Progenitor cell of endocrine pancreas (in vitro differentiated cells): Measurements from ENCODE around the gene SENP6. TPM values are rescaled to one million over a fixed set of nuclear protein-coding genes. Genes with fewer than 3 reads are reported as not detected.

Experiments
- DNase-seq: peaks from one replicate; pipeline ENCODE4 v3.0.0; 2021; ENCODE audit warnings: low spot score; ENCODE audit not compliant: unreplicated experiment
- H3K27ac Mint-ChIP-seq: 2 replicates; pipeline ENCODE4 v1.8.0; 2021; ENCODE audit warnings: mild to moderate bottlenecking, moderate library complexity, mixed read lengths
- H3K27me3 Mint-ChIP-seq: 2 replicates; pipeline ENCODE4 v1.8.0; 2021; ENCODE audit warnings: mixed read lengths
- H3K36me3 Mint-ChIP-seq: 2 replicates; pipeline ENCODE4 v1.8.0; 2022; ENCODE audit warnings: mixed read lengths; ENCODE audit not compliant: insufficient read depth
- H3K4me1 Mint-ChIP-seq: 2 replicates; pipeline ENCODE4 v1.8.0; 2021; ENCODE audit warnings: low read depth, mixed read lengths
- H3K4me3 Mint-ChIP-seq: 2 replicates; pipeline ENCODE4 v1.8.0; 2021; ENCODE audit warnings: low read depth, mild to moderate bottlenecking, moderate library complexity, mixed read lengths
- H3K9me3 Mint-ChIP-seq: 2 replicates; pipeline ENCODE4 v1.8.0; 2021; ENCODE audit warnings: low read depth, mixed read lengths
- long read RNA-seq: library from polyadenylated mRNA; unstranded; transcript quantifications from one replicate; pipeline ENCODE4 v2.0.0, GENCODE V29; 2020
- total RNA-seq: library from RNA; stranded (reverse); gene quantifications from 2 replicates; pipeline ENCODE4 v1.2.1, GENCODE V29; 2021
- TF ChIP-seq, protein P1 (sequence below): fragments of 200-600 bp; sonication (generic); IDR thresholded peaks from one replicate; pipeline ENCODE4 v1.5.0; 2021; ENCODE audit warnings: antibody characterized with exemption, mild to moderate bottlenecking; ENCODE audit not compliant: unreplicated experiment

The SENP6 gene
- total RNA-seq, result 130 and 140 TPM in 2 replicates
- long read RNA-seq, partial matches to known transcripts, result 17 of 30 reads
- long read RNA-seq, other reads (novel, unspliced or antisense), result 12 of 30 reads

DNA sequence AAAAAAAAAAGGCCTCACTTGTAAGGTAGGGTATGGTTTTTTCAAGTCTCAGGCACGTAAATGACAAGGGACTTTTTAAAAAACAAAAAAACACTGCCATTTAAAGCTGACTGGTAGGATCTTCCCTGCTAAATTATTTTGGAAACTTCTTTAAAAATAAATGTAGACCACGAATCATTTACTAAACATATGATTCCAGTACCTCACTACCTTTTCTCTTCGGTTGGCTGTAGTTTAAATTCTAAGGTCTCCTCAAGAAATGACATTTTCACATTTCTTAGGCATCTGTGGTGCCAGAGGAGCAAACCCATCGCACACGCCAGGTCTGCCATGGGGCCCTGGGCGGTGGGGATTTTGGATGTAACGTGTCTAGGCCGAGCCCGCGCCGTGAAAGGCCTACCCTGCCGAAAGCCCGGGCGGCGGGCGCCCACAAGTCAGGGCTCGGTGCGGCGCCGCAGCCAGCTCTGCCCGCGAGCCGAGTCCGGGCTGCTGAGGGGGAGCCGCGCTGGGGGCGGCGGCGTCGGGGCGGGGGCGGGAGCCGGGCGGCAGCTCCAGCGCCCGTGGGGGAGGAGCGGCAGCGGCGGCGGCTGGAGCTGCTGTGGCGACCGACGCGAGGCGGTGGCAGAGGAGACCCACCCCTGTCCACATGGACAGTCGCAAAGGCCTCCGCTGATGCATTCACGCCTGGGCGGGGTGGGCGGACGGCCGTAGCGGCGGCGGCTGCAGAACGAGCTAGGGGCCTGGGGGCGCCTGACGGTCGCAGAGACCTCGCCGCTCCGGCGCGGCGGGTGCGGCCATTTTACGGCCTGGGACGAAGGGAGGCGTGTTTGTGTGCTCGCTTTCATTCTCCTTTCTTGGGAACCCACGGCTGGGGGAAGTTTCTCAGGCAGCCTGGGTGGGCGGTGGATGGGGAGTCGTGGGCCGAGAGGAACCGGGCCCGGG, at the start of gene SENP6:
SENP6 (plus strand) TSS at position 577 of the 942 bp plus-strand sequence. CDS start 645 bp downstream, outside the sequence.
- Mint-ChIP-seq H3K4me3 (peak within 1 kb of the TSS; percentile 99), H3K36me3 (peaks cover 6% of the 10 kb centered on the region), H3K4me1 (peaks cover 27% of the 10 kb centered on the region), H3K27me3 (no peaks in the 10 kb centered on the region), H3K27ac (peak within 1 kb of the TSS; percentile 100), H3K9me3 (no peaks in the 10 kb centered on the region)
- TF ChIP-seq, protein P1, sequence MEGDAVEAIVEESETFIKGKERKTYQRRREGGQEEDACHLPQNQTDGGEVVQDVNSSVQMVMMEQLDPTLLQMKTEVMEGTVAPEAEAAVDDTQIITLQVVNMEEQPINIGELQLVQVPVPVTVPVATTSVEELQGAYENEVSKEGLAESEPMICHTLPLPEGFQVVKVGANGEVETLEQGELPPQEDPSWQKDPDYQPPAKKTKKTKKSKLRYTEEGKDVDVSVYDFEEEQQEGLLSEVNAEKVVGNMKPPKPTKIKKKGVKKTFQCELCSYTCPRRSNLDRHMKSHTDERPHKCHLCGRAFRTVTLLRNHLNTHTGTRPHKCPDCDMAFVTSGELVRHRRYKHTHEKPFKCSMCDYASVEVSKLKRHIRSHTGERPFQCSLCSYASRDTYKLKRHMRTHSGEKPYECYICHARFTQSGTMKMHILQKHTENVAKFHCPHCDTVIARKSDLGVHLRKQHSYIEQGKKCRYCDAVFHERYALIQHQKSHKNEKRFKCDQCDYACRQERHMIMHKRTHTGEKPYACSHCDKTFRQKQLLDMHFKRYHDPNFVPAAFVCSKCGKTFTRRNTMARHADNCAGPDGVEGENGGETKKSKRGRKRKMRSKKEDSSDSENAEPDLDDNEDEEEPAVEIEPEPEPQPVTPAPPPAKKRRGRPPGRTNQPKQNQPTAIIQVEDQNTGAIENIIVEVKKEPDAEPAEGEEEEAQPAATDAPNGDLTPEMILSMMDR, result no peak
- DNase-seq, result peak; percentile 70

DNA sequence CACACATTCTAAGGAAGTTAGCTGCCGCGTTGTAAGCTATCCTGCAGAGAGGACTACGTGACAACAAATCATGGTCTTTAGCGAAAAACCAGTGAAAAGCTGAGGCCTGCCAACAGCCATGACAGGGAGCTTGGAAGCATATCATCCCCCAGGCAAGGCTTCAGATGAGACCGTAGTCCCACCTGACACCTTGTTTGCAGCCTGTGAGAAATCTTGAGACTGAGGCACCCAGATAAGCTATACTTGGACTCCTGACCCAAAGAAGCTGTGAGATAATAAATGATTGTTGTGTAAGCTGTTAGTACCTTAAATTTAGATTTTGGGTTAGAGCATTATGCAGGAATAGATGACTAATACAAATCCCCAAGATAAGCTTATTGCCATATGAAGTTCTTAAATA, 45.4 kb upstream of the SENP6 start:
- H3K27me3 Mint-ChIP-seq, result no peaks in the 10 kb centered on the region
- DNase-seq, result no peak
- peak overlapping the region; percentile 18 for H3K27ac Mint-ChIP-seq
- H3K4me1 Mint-ChIP-seq, result peaks cover 7% of the 10 kb centered on the region
- peaks cover 5% of the 10 kb centered on the region for H3K9me3 Mint-ChIP-seq
- no peaks in the 10 kb centered on the region for H3K36me3 Mint-ChIP-seq
- TF ChIP-seq, protein P1, result no peak
- H3K4me3 Mint-ChIP-seq, result no peak overlapping the region

DNA sequence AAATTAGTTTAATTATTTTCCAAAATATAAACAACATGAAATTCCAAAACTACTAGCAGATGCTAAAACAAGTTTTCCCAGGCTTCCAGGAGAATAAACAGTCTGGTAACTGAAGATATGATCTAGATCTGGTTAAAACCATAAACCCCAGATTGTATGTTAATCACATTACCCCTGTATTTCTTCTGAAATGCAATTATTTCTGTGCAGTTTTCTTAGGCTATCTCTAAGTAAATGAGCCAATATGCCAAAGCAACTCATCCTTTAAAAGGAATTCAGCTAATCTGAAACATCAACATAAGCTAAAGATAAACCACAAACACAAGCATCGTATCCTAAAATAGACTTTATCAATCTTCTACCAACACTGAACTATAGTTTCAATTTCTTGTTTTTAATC, 44.6 kb upstream of the SENP6 start:
- Mint-ChIP-seq H3K4me1 (peaks cover 7% of the 10 kb centered on the region), H3K27me3 (no peaks in the 10 kb centered on the region), H3K36me3 (no peaks in the 10 kb centered on the region), H3K4me3 (no peak overlapping the region), H3K9me3 (no peaks in the 10 kb centered on the region), H3K27ac (no peak overlapping the region)
- TF ChIP-seq, protein P1, result no peak
- no peak for DNase-seq

DNA sequence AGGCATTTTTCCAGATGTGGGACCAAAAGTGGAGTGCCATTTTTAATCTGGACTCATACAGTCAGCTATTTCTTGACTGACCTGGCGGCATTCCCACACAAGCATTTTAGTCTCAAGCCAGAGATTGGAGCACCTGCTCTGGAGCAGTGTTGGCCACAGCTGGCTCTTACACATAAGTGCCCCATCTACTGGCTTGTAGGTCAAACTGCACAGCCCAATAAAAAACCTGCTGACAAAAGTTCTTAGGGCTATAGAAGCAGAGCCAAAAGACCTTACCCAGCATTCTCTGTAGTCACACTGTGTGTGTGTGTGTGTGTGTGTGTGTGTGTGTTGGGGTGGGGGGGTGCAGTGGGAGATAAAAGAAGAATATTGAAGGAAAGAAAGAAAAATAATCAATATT, 38.6 kb upstream of the SENP6 start:
- H3K27me3 Mint-ChIP-seq, result no peaks in the 10 kb centered on the region

GRCh38 chr6:75566137-75566767, 35.4 kb upstream of the SENP6 start:
- Mint-ChIP-seq H3K27ac (no peak overlapping the region), H3K4me1 (no peaks in the 10 kb centered on the region), H3K36me3 (peaks cover 2% of the 10 kb centered on the region), H3K4me3 (no peak overlapping the region), H3K27me3 (no peaks in the 10 kb centered on the region), H3K9me3 (peaks cover 27% of the 10 kb centered on the region)
- TF ChIP-seq, protein P1, result no peak
- no peak for DNase-seq

More for the DNA sequence above, 38.6 kb upstream of the SENP6 start:
- DNase-seq, result no peak
- no peaks in the 10 kb centered on the region for H3K4me1 Mint-ChIP-seq
- TF ChIP-seq, protein P1, result peak; percentile 49
- no peak overlapping the region for H3K4me3 Mint-ChIP-seq
- peaks cover 2% of the 10 kb centered on the region for H3K36me3 Mint-ChIP-seq
- peaks cover 20% of the 10 kb centered on the region for H3K9me3 Mint-ChIP-seq
- no peak overlapping the region for H3K27ac Mint-ChIP-seq
